ENCODE data around the gene GCN1.

GCN1 gene

GRCh38 chr12:120155072-120155471, 39.4 kb downstream of the GCN1 start:
- H3K4me3 ChIP-seq (replicated peaks; ENCODE audit: insufficient read depth, low read length): no peak overlapping the region
- DNase-seq (ENCODE audit: low read depth in 1 of 2, low spot score in 1 of 2): no peak
- TF ChIP-seq POLR2AphosphoS5 (IDR thresholded peaks at IDR 0.05; ENCODE audit: low read depth) (no peak), CTCF (IDR thresholded peaks at IDR 0.05; ENCODE audit: insufficient read depth, low read length) (no peak), GABPA (IDR thresholded peaks at IDR 0.05; ENCODE audit: low read depth) (no peak), REST (IDR thresholded peaks at IDR 0.05; ENCODE audit: insufficient replicate concordance, low read depth) (no peak), SPI1 (IDR thresholded peaks at IDR 0.05; ENCODE audit: borderline replicate concordance, low read depth) (no peak)
- no peak overlapping the region for H3K27ac ChIP-seq (replicated peaks)
- H3K27me3 ChIP-seq (ENCODE audit: insufficient read depth, poor library complexity, severe bottlenecking): no peaks in the 10 kb centered on the region

GRCh38 chr12:120150919-120151525, 43.5 kb downstream of the GCN1 start:
- Histone ChIP-seq H3K4me3 (replicated peaks; ENCODE audit: insufficient read depth, low read length) (no peak overlapping the region), H3K27me3 (ENCODE audit: insufficient read depth, poor library complexity, severe bottlenecking) (no peaks in the 10 kb centered on the region), H3K27ac (replicated peaks) (no peak overlapping the region)
- DNase-seq (ENCODE audit: low read depth in 1 of 2, low spot score in 1 of 2): no peak
- TF ChIP-seq GABPA (IDR thresholded peaks at IDR 0.05; ENCODE audit: low read depth): no peak
- TF ChIP-seq POLR2AphosphoS5 (IDR thresholded peaks at IDR 0.05; ENCODE audit: low read depth): no peak
- TF ChIP-seq SPI1 (IDR thresholded peaks at IDR 0.05; ENCODE audit: borderline replicate concordance, low read depth): no peak
- TF ChIP-seq CTCF (IDR thresholded peaks at IDR 0.05; ENCODE audit: insufficient read depth, low read length): no peak
- no peak for TF ChIP-seq REST (IDR thresholded peaks at IDR 0.05; ENCODE audit: insufficient replicate concordance, low read depth)

GRCh38 chr12:120148011-120148410, 46.5 kb downstream of the GCN1 start:
- DNase-seq (ENCODE audit: low read depth in 1 of 2, low spot score in 1 of 2): no peak
- Histone ChIP-seq H3K4me3 (replicated peaks; ENCODE audit: insufficient read depth, low read length) (no peak overlapping the region), H3K27ac (replicated peaks) (no peak overlapping the region), H3K27me3 (ENCODE audit: insufficient read depth, poor library complexity, severe bottlenecking) (no peaks in the 10 kb centered on the region)
- no peak for TF ChIP-seq CTCF (IDR thresholded peaks at IDR 0.05; ENCODE audit: insufficient read depth, low read length)
- no peak for TF ChIP-seq REST (IDR thresholded peaks at IDR 0.05; ENCODE audit: insufficient replicate concordance, low read depth)
- no peak for TF ChIP-seq POLR2AphosphoS5 (IDR thresholded peaks at IDR 0.05; ENCODE audit: low read depth)
- TF ChIP-seq SPI1 (IDR thresholded peaks at IDR 0.05; ENCODE audit: borderline replicate concordance, low read depth): no peak
- no peak for TF ChIP-seq GABPA (IDR thresholded peaks at IDR 0.05; ENCODE audit: low read depth)

Data from HL-60 (cell line).